ENCODE measurements around the gene PIP5KL1. TPM values are rescaled to one million over a fixed set of nuclear protein-coding genes. Genes with fewer than 3 reads are reported as not detected.

PIP5KL1 gene
- polyA plus RNA-seq, 1 donor (not counting 4 experiments of a cell fraction or from before 2014, with no cell fraction given), result 4.4 TPM

DNA sequence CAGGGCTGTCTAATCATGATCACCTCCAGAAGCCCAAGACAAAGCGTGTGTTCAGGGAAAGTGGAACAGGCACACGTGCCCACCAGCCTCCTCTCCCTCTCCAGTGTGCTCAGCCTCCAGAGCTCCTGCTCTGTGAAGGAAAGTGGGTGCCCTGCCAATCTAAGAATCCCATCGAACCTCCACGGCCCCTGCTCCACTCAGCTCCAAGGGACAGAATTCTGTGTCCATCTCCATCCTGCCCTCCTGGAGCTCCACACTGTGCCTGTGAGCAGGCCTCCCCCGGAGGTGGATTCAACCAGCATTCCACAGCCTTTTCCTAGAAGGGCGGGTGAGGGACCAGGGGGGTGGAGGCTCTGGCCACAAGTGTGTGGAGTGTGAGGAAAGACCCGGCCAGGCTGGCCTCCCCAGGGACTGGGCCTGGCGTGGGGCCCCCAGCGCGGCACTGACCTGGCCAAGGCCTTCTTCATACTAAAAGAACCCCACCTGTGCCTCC is 44.2 kb upstream of the PIP5KL1 start:
- H2AFZ ChIP-seq (ENCODE audit: control insufficient read depth, low read length), result no peak overlapping the region
- TF ChIP-seq, protein P1, sequence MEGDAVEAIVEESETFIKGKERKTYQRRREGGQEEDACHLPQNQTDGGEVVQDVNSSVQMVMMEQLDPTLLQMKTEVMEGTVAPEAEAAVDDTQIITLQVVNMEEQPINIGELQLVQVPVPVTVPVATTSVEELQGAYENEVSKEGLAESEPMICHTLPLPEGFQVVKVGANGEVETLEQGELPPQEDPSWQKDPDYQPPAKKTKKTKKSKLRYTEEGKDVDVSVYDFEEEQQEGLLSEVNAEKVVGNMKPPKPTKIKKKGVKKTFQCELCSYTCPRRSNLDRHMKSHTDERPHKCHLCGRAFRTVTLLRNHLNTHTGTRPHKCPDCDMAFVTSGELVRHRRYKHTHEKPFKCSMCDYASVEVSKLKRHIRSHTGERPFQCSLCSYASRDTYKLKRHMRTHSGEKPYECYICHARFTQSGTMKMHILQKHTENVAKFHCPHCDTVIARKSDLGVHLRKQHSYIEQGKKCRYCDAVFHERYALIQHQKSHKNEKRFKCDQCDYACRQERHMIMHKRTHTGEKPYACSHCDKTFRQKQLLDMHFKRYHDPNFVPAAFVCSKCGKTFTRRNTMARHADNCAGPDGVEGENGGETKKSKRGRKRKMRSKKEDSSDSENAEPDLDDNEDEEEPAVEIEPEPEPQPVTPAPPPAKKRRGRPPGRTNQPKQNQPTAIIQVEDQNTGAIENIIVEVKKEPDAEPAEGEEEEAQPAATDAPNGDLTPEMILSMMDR (optimal IDR thresholded peaks at IDR 0.05 in 1 of 3, IDR thresholded peaks at IDR 0.05 in 1 of 3, conservative IDR thresholded peaks at IDR 0.05 in 1 of 3; ENCODE audit: extremely low read depth in 1 of 3, insufficient read depth in 2 of 3, low read length in 3 of 3), result no peak
- no peak for TF ChIP-seq EZH2 (IDR thresholded peaks at IDR 0.05; ENCODE audit: low read length)
- dilution Hi-C loops (cut with MboI; ENCODE audit: extremely low pct_ligation_motif_present, low sequenced_read_pairs), result no loop called here
- no peaks in the 10 kb centered on the region for H4K20me1 ChIP-seq (ENCODE audit: control insufficient read depth, extremely low read depth, insufficient read depth, low read length)
- H3K9me3 ChIP-seq (ENCODE audit: control insufficient read depth, low read depth, low read length), result no peaks in the 10 kb centered on the region
- H3K4me3 ChIP-seq (ENCODE audit: control insufficient read depth in 2 of 3, extremely low read depth in 1 of 3, insufficient read depth in 2 of 3, low read depth in 1 of 3, low read length in 3 of 3), result no peak overlapping the region
- DNase-seq (ENCODE audit: low read depth, low spot score), result no peak
- no peak for FAIRE-seq
- peaks cover 33% of the 10 kb centered on the region for H3K4me1 ChIP-seq (ENCODE audit: control insufficient read depth, extremely low read depth, insufficient read depth, low read length)
- H3K27ac ChIP-seq (ENCODE audit: control insufficient read depth, insufficient read depth, low read length), result no peak overlapping the region
- peaks cover 0 to 4% of the 10 kb centered on the region in 2 experiments for H3K36me3 ChIP-seq (ENCODE audit: control insufficient read depth in 2 of 2, extremely low read depth in 1 of 2, insufficient read depth in 2 of 2, low read length in 2 of 2)
- no peak overlapping the region for H3K4me2 ChIP-seq (ENCODE audit: control insufficient read depth, extremely low read depth, insufficient read depth, low read depth, low read length)
- H3K9ac ChIP-seq (ENCODE audit: control insufficient read depth, extremely low read depth, insufficient read depth, low read length), result no peak overlapping the region
- H3K27me3 ChIP-seq (ENCODE audit: control insufficient read depth, extremely low read depth, insufficient read depth, low read length), result no peaks in the 10 kb centered on the region
- H3K9me1 ChIP-seq (ENCODE audit: control insufficient read depth, extremely low read depth, insufficient read depth, low read length), result no peaks in the 10 kb centered on the region
- H3K79me2 ChIP-seq (ENCODE audit: control insufficient read depth, insufficient read depth, low read length), result peaks cover 44% of the 10 kb centered on the region

DNA sequence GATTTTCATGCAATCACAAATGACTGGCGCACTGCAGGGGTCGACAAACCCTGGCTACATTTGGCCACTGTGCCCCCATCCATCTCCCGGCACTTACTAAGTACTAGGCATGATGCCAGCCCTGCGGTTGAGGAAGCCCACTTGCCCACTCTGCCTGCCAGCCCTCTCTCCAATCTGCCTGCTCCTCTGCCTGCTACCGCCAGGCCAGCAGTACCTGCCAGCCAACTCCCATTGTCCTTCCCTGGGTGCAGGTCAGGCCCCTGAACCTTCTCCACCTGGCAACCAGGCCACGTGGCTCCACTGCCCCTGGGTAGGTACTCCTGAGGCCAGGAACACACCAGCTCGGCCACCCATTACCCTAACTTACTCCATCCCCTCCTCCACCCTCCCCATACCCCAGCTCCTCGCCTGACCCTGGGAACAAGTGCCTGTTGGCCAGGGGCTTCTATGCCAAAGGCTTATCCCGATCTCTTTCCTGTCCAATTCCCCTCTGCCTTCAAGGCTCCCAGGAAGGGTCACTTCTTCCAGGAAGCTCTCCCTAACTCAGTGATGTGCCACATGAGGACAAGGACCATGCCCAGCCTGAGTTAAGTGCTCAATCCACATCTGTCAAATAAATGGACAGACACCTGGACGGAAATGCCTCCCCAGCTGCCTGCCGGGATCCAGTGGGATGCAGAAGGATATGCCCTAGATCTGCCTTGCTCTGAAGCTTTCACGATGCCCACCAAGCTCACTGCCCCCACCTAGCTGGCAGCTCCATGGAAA is 43.6 kb upstream of the PIP5KL1 start:
- no peak overlapping the region for H3K4me2 ChIP-seq (ENCODE audit: control insufficient read depth, extremely low read depth, insufficient read depth, low read depth, low read length)
- TF ChIP-seq, protein P1 (optimal IDR thresholded peaks at IDR 0.05 in 1 of 3, IDR thresholded peaks at IDR 0.05 in 1 of 3, conservative IDR thresholded peaks at IDR 0.05 in 1 of 3; ENCODE audit: extremely low read depth in 1 of 3, insufficient read depth in 2 of 3, low read length in 3 of 3), result no peak
- no peak for TF ChIP-seq EZH2 (IDR thresholded peaks at IDR 0.05; ENCODE audit: low read length)
- H3K9me3 ChIP-seq (ENCODE audit: control insufficient read depth, low read depth, low read length), result no peaks in the 10 kb centered on the region
- H2AFZ ChIP-seq (ENCODE audit: control insufficient read depth, low read length), result no peak overlapping the region
- peaks cover 33% of the 10 kb centered on the region for H3K4me1 ChIP-seq (ENCODE audit: control insufficient read depth, extremely low read depth, insufficient read depth, low read length)
- peaks cover 38% of the 10 kb centered on the region for H3K79me2 ChIP-seq (ENCODE audit: control insufficient read depth, insufficient read depth, low read length)
- peaks cover 0 to 4% of the 10 kb centered on the region in 2 experiments for H3K36me3 ChIP-seq (ENCODE audit: control insufficient read depth in 2 of 2, extremely low read depth in 1 of 2, insufficient read depth in 2 of 2, low read length in 2 of 2)
- no peak overlapping the region for H3K4me3 ChIP-seq (ENCODE audit: control insufficient read depth in 2 of 3, extremely low read depth in 1 of 3, insufficient read depth in 2 of 3, low read depth in 1 of 3, low read length in 3 of 3)
- dilution Hi-C loops (cut with MboI; ENCODE audit: extremely low pct_ligation_motif_present, low sequenced_read_pairs), result no loop called here
- no peaks in the 10 kb centered on the region for H3K27me3 ChIP-seq (ENCODE audit: control insufficient read depth, extremely low read depth, insufficient read depth, low read length)
- FAIRE-seq (no peak), DNase-seq (ENCODE audit: low read depth, low spot score) (no peak)
- no peak overlapping the region for H3K9ac ChIP-seq (ENCODE audit: control insufficient read depth, extremely low read depth, insufficient read depth, low read length)
- H4K20me1 ChIP-seq (ENCODE audit: control insufficient read depth, extremely low read depth, insufficient read depth, low read length), result no peaks in the 10 kb centered on the region
- H3K9me1 ChIP-seq (ENCODE audit: control insufficient read depth, extremely low read depth, insufficient read depth, low read length), result no peaks in the 10 kb centered on the region
- H3K27ac ChIP-seq (ENCODE audit: control insufficient read depth, insufficient read depth, low read length), result no peak overlapping the region

All from keratinocyte (primary cell).